Adipocyte (in vitro differentiated cells): ENCODE results near the gene OR2S2.
"Not testable (repeated sequence)": the region's sequence is repeated elsewhere in the genome, so short reads cannot be mapped to it uniquely, and the experiment has no call there.

Experiments used
- DNase-seq: peaks from one replicate; pipeline ENCODE4 v3.0.0-alpha.2; 2015; ENCODE audit warnings: low read depth
- H3K27me3 ChIP-seq: replicated peaks from 2 replicates; pipeline ENCODE4 v1.7.0; 2013; ENCODE audit warnings: mild to moderate bottlenecking, low read length, moderate library complexity; ENCODE audit not compliant: control insufficient read depth, insufficient read depth
- H3K36me3 ChIP-seq: 2 replicates; pipeline ENCODE4 v1.7.0; 2013; ENCODE audit warnings: low read length, mild to moderate bottlenecking, moderate library complexity; ENCODE audit not compliant: control insufficient read depth, insufficient read depth, severe bottlenecking
- H3K4me1 ChIP-seq: 2 replicates; pipeline ENCODE4 v1.7.0; 2013; ENCODE audit warnings: mild to moderate bottlenecking, low read length, moderate library complexity; ENCODE audit not compliant: control insufficient read depth, insufficient read depth
- H3K4me3 ChIP-seq: 2 replicates; pipeline ENCODE4 v1.7.0; 2013; ENCODE audit warnings: mild to moderate bottlenecking, low read length, moderate library complexity
- H3K9ac ChIP-seq: 2 replicates; pipeline ENCODE4 v1.7.0; 2013; ENCODE audit warnings: mild to moderate bottlenecking, low read length, moderate library complexity
- H3K9me3 ChIP-seq: 2 replicates; pipeline ENCODE4 v1.7.0; 2013; ENCODE audit warnings: mild to moderate bottlenecking, low read length, moderate library complexity; ENCODE audit not compliant: control insufficient read depth

Gene OR2S2

DNA sequence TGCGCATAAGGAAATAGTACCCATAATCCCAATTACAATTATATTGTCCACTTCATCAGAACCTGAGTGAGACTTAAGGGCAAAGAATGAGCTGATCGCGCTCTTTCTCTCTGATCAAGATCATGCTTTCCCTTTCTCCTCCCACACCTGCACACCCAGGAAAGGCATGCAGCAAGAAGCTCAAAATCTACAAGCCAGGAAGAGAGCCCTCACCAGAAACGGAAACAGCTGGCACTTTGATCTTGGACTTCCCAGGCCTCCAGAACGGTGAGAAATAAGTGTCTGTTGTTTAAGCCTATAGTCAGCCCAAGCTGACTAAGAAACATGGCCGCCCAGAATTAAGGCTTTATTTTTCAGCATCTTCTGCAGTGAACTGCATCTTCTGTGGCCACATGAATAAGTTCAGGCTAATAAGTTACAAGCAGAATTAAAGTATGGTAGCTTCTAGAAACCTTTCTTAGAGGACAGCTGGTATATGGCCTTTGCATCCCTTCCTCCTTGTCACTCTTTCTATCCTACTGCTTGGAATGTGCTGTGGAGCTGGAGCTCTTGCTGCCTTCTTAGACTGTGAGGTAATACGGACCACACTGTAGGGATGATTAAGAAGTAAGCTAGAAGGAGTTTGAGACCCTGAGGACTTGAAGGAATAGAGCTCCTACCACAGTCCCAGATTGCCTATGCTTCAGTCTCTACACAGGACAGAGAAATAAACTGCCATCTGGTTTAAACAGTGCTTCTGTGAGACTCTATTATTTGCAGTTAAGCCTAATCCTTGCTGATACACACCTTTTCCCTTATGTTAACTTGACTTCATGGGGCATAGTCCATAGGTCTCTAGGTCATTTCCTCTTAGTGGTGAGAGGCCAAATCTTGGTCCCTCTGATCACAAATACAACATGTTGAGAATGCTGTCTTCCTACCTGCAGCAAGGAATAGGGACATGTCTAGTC is 17.2 kb downstream of the OR2S2 start:
- no peaks in the 10 kb centered on the region for H3K27me3 ChIP-seq
- no peak overlapping the region for H3K4me3 ChIP-seq
- no peak for DNase-seq
- H3K36me3 ChIP-seq, result no peaks in the 10 kb centered on the region
- no peaks in the 10 kb centered on the region for H3K9me3 ChIP-seq
- H3K4me1 ChIP-seq, result peaks cover 16% of the 10 kb centered on the region
- H3K9ac ChIP-seq, result no peak overlapping the region

DNA sequence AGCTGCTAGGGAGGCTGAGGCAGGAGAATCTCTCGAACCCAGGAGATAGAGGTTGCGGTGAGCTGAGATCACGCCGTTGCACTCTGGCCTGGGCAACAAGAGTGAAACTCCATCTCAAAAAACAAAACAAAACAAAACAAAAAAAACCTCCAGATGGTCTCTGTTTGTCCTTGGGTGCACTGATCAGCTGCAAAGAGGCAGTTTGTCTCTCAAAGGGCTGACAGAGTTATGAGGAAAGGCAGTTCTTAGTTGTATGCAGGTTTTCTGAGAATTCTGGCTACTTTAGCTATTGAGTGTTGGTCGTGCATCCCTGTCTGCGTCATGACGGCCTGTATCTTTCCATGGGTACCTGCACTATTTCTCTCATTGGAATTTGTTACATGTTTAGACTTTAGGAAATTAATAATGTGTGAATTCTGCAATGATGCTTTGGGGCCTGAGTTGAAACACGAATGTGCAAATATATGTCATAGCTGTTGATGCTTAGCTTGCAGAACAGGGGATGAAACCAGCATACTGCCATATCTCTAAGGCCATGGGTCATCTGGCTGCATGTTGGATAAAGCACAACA is 18.2 kb downstream of the OR2S2 start:
- Histone ChIP-seq H3K9ac (no peak overlapping the region), H3K36me3 (no peaks in the 10 kb centered on the region), H3K4me1 (peaks cover 13% of the 10 kb centered on the region), H3K27me3 (no peaks in the 10 kb centered on the region), H3K9me3 (no peaks in the 10 kb centered on the region), H3K4me3 (no peak overlapping the region)
- DNase-seq, result no peak

DNA sequence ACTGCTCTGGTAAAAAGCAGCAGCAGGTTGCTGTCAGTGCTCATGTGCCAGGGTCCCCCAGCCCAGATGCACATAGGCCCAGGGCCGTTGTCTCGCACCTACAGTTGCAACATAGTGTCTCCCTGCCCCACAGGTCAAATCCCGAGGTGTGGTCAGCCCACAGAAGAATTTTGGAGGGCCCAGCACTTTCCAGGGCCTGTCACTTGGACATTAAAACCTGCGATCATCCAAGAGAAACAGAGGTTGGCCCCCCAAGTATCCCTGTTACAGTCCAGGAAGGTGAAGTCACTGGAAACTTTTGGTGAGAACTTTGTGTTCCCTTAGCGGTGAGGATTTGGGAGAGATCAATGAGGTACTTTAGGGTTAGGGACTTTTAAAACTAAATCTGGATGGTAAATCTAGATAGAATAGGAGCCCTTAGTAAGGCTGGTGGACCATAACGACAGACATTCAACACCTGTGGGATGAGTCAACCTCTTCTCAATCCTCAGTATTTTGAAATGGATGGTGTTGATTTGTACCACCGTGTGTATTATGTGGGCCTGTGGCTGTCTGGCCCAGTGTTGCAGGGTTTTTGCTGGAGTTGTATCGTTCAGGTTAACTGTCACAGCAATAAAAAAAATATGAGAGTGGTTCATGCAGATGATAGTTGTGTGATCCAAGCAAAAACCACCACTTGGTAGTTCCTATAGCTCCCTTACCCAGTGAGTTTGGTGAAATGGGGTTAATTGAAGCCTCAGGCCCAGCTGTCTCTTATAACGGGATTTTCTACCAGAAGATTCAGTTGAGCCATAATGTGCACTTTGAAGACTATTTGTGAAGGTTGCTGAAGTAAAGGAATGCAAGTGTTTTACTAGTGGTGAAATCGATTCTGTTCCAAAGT is 19.2 kb downstream of the OR2S2 start:
- DNase-seq, result no peak
- no peak overlapping the region for H3K4me3 ChIP-seq

DNA sequence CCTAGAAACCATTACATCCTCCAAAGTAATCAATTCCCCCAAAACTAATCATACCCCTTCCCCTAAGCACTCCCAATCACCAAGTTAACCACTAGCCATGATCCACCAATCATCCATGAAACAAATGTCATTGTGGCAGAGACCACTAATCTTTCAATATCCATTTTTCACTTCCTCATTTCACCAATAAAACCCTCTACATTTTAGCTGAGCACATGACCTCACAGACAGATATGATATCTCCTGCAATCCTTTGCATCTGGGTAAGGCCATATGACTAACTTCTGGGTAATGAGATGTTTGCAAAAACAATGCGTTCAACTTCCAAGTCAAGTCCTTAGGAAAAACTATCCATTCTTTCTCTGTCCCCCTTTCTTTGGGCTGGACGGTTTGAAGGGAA is 20.7 kb downstream of the OR2S2 start:
- Histone ChIP-seq H3K4me3 (no peak overlapping the region), H3K36me3 (no peaks in the 10 kb centered on the region), H3K9me3 (no peaks in the 10 kb centered on the region), H3K27me3 (no peaks in the 10 kb centered on the region), H3K4me1 (peaks cover 21% of the 10 kb centered on the region), H3K9ac (no peak overlapping the region)
- DNase-seq, result no peak

More for the DNA sequence above, 19.2 kb downstream of the OR2S2 start:
- no peak overlapping the region for H3K9ac ChIP-seq
- H3K27me3 ChIP-seq, result no peaks in the 10 kb centered on the region
- H3K9me3 ChIP-seq, result no peaks in the 10 kb centered on the region
- H3K36me3 ChIP-seq, result no peaks in the 10 kb centered on the region
- peaks cover 16% of the 10 kb centered on the region for H3K4me1 ChIP-seq

DNA sequence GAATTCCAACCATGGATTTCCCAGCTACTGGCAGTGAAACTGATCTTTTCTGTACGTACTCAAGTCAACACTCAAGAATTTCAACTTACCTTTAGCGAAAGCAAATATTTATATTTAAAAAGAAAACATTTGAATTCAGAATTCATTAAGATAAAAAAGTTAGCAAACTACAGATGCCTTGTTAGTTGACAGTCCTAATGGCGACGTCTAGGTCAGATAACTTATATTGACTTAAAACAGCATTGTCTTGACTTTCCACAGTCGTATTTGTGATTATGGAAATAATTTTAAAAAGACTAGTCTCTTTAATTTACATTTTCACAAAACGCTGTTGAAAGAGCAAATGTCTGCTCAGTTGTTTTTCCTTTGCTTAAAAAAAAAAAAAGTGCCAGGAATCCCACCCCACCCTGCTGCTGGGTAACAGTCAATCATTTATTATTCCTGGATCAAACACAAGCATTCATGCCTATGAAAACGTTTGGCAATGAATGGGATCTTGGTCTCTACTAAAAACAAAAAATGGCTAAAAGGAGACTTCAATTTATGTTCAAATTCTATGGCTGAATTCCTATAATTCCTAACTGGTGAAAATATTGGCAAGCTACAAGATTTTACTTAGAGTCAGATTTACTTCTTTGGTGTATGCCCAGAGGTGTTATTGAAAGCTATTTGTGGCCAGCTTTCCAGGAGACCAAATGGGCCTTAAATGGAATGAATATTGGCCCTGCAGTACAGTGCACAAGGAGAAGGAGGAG is 22.0 kb downstream of the OR2S2 start:
- peaks cover 21% of the 10 kb centered on the region for H3K4me1 ChIP-seq
- H3K9ac ChIP-seq, result peak overlapping the region; percentile 50
- peak; percentile 78 for DNase-seq
- H3K36me3 ChIP-seq, result no peaks in the 10 kb centered on the region
- H3K27me3 ChIP-seq, result no peaks in the 10 kb centered on the region
- H3K9me3 ChIP-seq, result no peaks in the 10 kb centered on the region
- no peak overlapping the region for H3K4me3 ChIP-seq

DNA sequence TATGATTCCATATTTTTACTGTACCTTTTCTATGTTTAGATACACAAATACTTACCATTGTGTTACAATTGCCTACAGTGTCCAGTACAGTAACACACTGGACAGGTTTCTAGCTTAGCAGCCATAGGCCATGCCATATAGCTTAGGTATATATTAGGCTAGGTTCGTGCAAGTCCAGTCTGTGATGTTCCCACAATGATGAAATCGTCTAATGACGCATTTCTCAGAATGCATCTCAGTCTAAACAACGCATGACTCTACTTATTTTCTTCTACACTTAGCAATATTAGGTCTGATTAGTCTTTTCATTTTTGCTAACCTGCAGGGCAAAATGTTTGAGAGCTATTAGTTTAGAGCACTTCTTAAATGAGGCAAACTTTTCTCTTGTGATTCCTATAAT is 22.7 kb downstream of the OR2S2 start:
- H3K36me3 ChIP-seq, result no peaks in the 10 kb centered on the region
- no peak for DNase-seq

DNA sequence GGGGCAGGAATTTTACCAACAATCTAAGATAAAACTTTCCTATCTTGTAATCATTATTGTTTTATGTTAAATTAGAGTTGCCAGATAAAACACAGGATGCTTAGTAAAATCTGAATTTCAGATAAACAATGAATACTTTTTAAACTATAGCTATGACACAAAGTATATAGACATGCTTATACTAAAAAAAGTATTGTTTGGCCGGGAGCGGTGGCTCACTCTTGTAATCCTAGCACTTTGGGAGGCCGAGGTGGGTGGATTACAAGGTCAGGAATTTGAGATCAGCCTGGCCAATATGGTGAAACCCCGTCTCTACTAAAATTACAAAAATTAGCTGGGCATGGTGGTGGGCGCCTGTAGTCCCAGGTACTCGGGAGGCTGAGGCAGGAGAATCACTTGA is 23.9 kb downstream of the OR2S2 start:
- Histone ChIP-seq H3K9ac (peak overlapping the region; percentile 40), H3K4me1 (peaks cover 23% of the 10 kb centered on the region)
- H3K27me3 ChIP-seq, H3K36me3 ChIP-seq, H3K9me3 ChIP-seq, DNase-seq, H3K4me3 ChIP-seq: not testable (repeated sequence)

More for the DNA sequence above, 22.7 kb downstream of the OR2S2 start:
- H3K27me3 ChIP-seq, result no peaks in the 10 kb centered on the region
- no peaks in the 10 kb centered on the region for H3K9me3 ChIP-seq
- no peak overlapping the region for H3K4me3 ChIP-seq
- H3K9ac ChIP-seq, result no peak overlapping the region
- H3K4me1 ChIP-seq, result peaks cover 21% of the 10 kb centered on the region

DNA sequence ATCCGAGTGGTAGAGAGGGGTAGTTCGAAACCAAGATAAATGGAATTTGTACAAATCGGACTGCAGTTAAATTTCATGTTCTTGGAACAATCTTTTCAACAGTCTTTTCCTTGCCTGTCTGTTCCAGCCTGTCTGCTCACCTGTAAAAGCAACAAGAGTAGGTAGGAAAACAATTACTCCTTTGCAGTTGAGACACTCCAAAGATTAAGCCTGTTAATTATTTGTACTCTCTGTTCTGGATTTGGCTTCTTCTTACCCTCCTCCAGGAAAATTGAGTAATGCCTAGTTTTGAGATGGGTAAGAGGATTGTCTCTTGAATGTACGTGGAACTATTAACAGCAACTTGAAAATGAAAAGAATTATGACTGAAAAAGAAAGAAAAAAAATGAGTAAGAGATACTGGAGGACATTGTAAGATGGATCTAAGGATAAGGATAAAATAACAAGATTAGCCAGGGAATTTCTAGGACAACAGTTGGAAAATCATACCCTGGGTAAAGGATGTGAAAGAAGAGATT is 24.3 kb downstream of the OR2S2 start:
- DNase-seq, result no peak
- H3K4me1 ChIP-seq, result peaks cover 25% of the 10 kb centered on the region
- H3K36me3 ChIP-seq, result no peaks in the 10 kb centered on the region
- peak overlapping the region; percentile 40 for H3K9ac ChIP-seq
- H3K27me3 ChIP-seq, result no peaks in the 10 kb centered on the region
- no peaks in the 10 kb centered on the region for H3K9me3 ChIP-seq
- H3K4me3 ChIP-seq, result no peak overlapping the region

DNA sequence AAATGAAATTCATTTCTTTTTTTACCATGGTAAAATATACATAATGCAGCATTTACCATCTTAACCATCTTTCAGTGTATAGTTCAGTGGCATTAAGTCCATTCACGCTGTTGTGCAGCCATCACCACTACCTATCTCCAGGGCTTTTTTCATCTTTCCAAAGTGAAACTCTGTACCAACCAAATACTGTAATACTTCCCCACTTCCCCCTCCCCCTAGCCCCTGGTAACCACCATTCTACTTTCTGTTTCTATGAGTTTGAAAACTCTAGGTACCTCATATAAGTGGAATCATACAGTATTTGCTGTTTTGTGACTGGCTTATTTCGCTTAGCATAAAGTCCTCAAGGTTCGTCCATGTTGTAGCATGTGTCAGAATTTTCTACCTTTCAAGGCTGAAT is 25.2 kb downstream of the OR2S2 start:
- DNase-seq, result no peak
- Histone ChIP-seq H3K9me3 (no peaks in the 10 kb centered on the region), H3K4me1 (peaks cover 25% of the 10 kb centered on the region), H3K27me3 (no peaks in the 10 kb centered on the region), H3K4me3 (no peak overlapping the region), H3K36me3 (no peaks in the 10 kb centered on the region), H3K9ac (no peak overlapping the region)

DNA sequence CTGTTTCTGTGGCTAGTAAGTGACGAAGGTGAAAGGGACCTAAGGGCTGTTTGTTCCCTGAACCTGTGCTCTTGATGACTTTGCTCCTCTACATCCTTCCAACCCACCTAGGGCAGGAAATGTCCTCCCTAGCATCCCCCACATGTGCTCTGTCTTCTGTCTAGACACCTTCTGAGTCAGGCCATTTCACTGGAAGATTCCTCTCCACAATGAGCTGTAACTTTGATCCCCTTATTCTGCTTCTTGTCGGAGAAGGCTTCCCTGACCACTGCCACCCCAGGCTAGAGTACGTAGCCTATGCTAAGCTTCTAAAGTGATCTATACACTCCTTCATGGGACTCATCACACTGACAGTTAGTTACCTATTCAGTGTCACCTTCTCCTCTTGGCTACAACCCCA is 27.0 kb downstream of the OR2S2 start:
- no peaks in the 10 kb centered on the region for H3K36me3 ChIP-seq
- no peak for DNase-seq
- H3K4me3 ChIP-seq, result no peak overlapping the region
- H3K9ac ChIP-seq, result no peak overlapping the region
- no peaks in the 10 kb centered on the region for H3K9me3 ChIP-seq
- no peaks in the 10 kb centered on the region for H3K27me3 ChIP-seq
- peaks cover 16% of the 10 kb centered on the region for H3K4me1 ChIP-seq
